MCF 10A (cell line): Measurements from ENCODE around the gene PRLR. TPM values are rescaled to one million over a fixed set of nuclear protein-coding genes. Genes with fewer than 3 reads are reported as not detected.

Experiments
- BruUV-seq: library from RNA; stranded (reverse); fragments of 400-500 nt; replicated peaks from 2 replicates; lab custom pipeline; 2021; lab: Mats Ljungman, UMichigan
- CTCF ChIA-PET: fragments of 300-600 bp; sonication (Branson Sonifier 250); formaldehyde crosslinking; extraction: SDS; loops from one replicate; lab custom pipeline; 2021; ENCODE audit warnings: antibody characterized with exemption, inconsistent platforms; lab: Yijun Ruan, JAX
- POLR2A ChIA-PET: fragments of 300-600, 350-650 bp; sonication (Branson Sonifier 250); formaldehyde crosslinking; extraction: SDS; loops from one replicate; lab custom pipeline; 2020; ENCODE audit warnings: antibody characterized with exemption, inconsistent platforms; lab: Yijun Ruan, JAX
- DNase-seq: peaks from one replicate; pipeline ENCODE4 v3.0.0-alpha.2; 2018; ENCODE audit not compliant: unreplicated experiment
- H3K27ac Mint-ChIP-seq: one replicate; pipeline ENCODE4 v1.8.0; 2022; ENCODE audit warnings: mild to moderate bottlenecking, low read depth, mixed read lengths; ENCODE audit not compliant: unreplicated experiment
- H3K27me3 Mint-ChIP-seq: one replicate; pipeline ENCODE4 v1.8.0; 2022; ENCODE audit warnings: mixed read lengths; ENCODE audit not compliant: insufficient read depth, unreplicated experiment
- H3K36me3 Mint-ChIP-seq: one replicate; pipeline ENCODE4 v1.8.0; 2022; ENCODE audit warnings: mild to moderate bottlenecking, moderate library complexity, mixed read lengths; ENCODE audit not compliant: insufficient read depth, unreplicated experiment
- H3K4me1 Mint-ChIP-seq: one replicate; pipeline ENCODE4 v1.8.0; 2022; ENCODE audit warnings: mixed read lengths; ENCODE audit not compliant: insufficient read depth, unreplicated experiment
- H3K4me3 Mint-ChIP-seq: one replicate; pipeline ENCODE4 v1.8.0; 2022; ENCODE audit warnings: mild to moderate bottlenecking, moderate library complexity, mixed read lengths; ENCODE audit not compliant: unreplicated experiment
- H3K9me3 Mint-ChIP-seq: one replicate; pipeline ENCODE4 v1.8.0; 2022; ENCODE audit warnings: mixed read lengths; ENCODE audit not compliant: unreplicated experiment
- CTCF ChIP-seq: fragments of 200-600 bp; IDR thresholded peaks from one replicate; pipeline ENCODE4 v1.8.0; 2022; ENCODE audit warnings: antibody characterized with exemption, mild to moderate bottlenecking; ENCODE audit not compliant: unreplicated experiment
- intact Hi-C: fragments of 100-400 bp; cut with micrococcal nuclease; formaldehyde crosslinking; loops from 2 replicates; pipeline ENCODE4 v1.14.1; 2022
- total RNA-seq: library from RNA; stranded (reverse); gene quantifications from 2 replicates; pipeline ENCODE4 v1.2.3, GENCODE V29; 2022

PRLR gene
- total RNA-seq, 1 experiment from 2014 or later: 0.16 TPM

DNA sequence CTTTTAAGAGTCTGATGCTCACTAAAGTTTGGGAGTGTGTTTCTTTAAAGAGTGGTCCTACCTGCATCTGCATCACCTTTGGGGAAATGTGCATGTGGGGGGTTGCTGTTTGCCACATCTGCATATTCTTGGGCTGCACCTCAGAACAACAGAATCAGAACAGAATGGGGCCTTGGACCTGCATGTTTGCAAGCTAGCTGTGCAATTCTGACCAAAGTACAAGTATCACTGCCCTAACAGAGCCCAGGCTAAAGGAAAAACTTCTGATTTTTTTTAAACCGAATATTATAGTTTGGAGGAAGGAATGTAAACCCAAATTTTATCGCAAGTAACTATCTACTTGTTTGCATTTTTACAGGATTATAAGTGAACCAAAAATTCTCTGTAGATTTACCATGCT lies 34.2 kb upstream of the PRLR start:
- Mint-ChIP-seq H3K27me3 (peaks cover 11% of the 10 kb centered on the region), H3K27ac (no peak overlapping the region), H3K36me3 (no peaks in the 10 kb centered on the region), H3K4me1 (no peaks in the 10 kb centered on the region), H3K9me3 (no peaks in the 10 kb centered on the region), H3K4me3 (no peak overlapping the region)
- ChIA-PET CTCF (no interaction called here), POLR2A (no interaction called here)
- intact Hi-C loops: no loop called here
- no peak for TF ChIP-seq CTCF
- DNase-seq: no peak
- no TSS peak for BruUV-seq

DNA sequence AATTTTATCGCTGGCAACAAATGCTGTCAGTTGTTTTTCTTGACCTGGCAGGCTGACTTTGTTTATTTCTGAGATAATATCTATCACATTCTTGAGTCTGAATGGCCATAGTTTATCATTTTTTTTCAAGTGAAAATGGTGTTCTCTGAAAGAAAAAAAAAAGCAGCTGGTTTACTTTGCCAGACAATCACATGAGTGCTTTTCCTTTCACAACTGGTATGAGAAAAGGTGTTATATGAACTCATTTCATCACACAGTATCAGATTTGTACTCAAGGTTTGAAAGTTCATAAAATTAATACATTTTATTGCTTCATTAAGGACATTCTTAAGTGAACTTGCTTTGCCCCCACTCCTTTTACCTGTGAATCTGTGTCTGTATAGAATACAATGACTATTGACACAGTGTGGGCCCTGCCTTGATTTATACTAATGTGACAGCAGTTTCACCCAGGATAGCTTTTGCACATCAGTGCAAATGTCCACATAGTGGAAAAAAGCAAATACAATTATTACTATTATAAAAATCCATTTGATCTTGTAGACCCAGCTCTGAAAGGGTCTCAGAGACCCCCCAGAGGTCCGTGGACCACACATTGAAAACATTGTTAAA lies 33.1 kb upstream of the PRLR start:
- TF ChIP-seq CTCF: no peak
- POLR2A ChIA-PET: no interaction called here
- intact Hi-C loops: no loop called here
- CTCF ChIA-PET: interaction anchor here (0.6 to 0.8 kb wide), 2 partner anchors 32 to 78 kb away, joined by 3 read pairs; no protein-coding TSS in a partner anchor
- Mint-ChIP-seq H3K27ac (no peak overlapping the region), H3K36me3 (no peaks in the 10 kb centered on the region), H3K4me3 (no peak overlapping the region), H3K27me3 (peaks cover 11% of the 10 kb centered on the region), H3K9me3 (no peaks in the 10 kb centered on the region), H3K4me1 (no peaks in the 10 kb centered on the region)
- no peak for DNase-seq
- no TSS peak for BruUV-seq

DNA sequence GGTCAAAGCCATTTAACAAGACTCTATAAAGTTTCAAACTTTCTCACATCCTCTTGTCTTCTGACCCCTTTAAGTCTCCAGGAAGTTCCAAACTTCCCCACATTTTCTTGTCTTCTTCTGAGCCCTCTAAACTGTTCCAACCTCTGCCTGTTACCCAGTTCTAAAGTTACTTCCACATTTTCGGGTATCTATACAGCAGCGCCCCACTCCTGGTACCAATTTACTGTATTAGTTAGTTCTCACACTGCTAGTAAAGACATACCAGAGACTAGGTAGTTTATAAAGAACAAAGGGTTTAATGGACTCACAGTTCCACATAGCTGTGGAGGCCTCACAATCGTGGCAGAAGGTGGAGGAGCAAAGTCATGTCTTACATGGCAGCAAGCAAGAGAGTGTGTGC lies 23.3 kb upstream of the PRLR start:
- Mint-ChIP-seq H3K4me3 (no peak overlapping the region), H3K27me3 (no peaks in the 10 kb centered on the region), H3K27ac (no peak overlapping the region), H3K9me3 (peaks cover 15% of the 10 kb centered on the region), H3K36me3 (no peaks in the 10 kb centered on the region), H3K4me1 (peaks cover 8% of the 10 kb centered on the region)
- ChIA-PET CTCF (no interaction called here), POLR2A (no interaction called here)
- TF ChIP-seq CTCF: no peak
- DNase-seq: no peak
- no TSS peak for BruUV-seq
- intact Hi-C loops: no loop called here

DNA sequence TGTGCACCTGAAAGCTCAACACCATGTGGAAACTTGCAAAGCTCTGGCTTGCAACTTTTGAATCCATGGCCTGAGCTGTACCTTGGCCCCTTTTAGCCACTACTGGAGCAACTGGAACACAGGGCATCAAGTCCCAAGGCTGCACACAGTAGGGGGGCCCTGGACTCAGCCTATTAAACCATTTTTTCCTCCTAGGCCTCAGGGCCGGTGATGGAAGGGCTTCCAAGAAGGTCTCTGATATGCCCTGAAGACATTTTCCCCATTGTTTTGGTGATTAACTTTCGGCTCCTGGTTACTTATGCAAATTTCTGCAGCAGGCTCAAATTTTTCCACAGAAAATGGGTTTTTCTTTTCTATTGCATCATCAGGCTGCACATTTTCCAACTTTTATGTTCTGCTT lies 22.7 kb upstream of the PRLR start:
- peaks cover 15% of the 10 kb centered on the region for H3K9me3 Mint-ChIP-seq
- intact Hi-C loops: no loop called here
- no peaks in the 10 kb centered on the region for H3K27me3 Mint-ChIP-seq
- POLR2A ChIA-PET: no interaction called here
- no TSS peak for BruUV-seq
- no peaks in the 10 kb centered on the region for H3K36me3 Mint-ChIP-seq
- peaks cover 9% of the 10 kb centered on the region for H3K4me1 Mint-ChIP-seq
- TF ChIP-seq CTCF: no peak
- H3K27ac Mint-ChIP-seq: no peak overlapping the region
- no peak overlapping the region for H3K4me3 Mint-ChIP-seq
- CTCF ChIA-PET: interaction anchor here (0.6 kb wide), 1 partner anchor 19 kb away, joined by 3 read pairs; no protein-coding TSS in a partner anchor
- no peak for DNase-seq
